GM21786 (cell line): Measurements from ENCODE around the gene TMEM30A.

ENCODE experiments used
- ATAC-seq: cut with Tn5 transposase; IDR thresholded peaks from one replicate; pipeline ENCODE4 v1.9.1; 2021; ENCODE audit not compliant: unreplicated experiment

TMEM30A gene

DNA sequence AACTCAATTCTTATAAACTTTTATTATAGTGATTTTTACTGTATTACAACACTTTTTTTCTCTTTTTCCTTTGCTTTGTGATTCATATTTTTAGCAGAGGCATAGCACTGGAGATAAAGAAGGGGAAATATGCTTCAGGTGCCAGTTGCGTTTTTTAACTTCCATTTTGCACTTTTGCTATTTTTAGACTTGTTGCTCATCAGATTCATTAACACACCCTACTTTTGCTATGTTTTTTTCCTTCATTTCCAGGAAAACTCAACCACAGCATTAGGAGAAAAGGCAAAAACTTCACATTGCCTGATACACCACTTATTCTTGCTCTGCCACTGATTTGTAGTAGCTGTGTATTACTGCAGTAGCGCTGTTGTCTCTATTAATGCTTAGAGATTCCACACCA is 8.0 kb upstream of the TMEM30A start:
- no peak for ATAC-seq

- no peak for ATAC-seq
These were observed 7.2 kb upstream of the TMEM30A start for GRCh38 chr6:75291744-75292143.

DNA sequence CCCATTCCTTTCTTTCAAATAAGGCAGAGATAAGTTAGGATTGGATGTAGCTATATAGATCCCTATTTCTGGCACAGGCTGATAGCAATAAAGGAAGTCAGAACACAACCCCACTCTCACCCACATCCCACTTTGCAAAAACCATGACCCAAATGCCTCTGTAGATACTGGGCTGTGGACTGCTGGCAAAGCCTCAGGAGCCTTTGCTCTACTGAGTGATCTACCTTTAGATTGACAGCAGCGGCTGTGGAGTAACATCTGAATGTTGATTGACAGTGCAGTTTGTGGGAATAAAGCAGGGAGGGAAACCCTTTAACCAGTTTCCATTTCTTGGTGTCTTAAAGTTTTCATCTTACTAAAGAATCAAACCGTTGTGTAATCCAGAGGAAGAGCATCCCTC is 6.7 kb upstream of the TMEM30A start:
- ATAC-seq = no peak

DNA sequence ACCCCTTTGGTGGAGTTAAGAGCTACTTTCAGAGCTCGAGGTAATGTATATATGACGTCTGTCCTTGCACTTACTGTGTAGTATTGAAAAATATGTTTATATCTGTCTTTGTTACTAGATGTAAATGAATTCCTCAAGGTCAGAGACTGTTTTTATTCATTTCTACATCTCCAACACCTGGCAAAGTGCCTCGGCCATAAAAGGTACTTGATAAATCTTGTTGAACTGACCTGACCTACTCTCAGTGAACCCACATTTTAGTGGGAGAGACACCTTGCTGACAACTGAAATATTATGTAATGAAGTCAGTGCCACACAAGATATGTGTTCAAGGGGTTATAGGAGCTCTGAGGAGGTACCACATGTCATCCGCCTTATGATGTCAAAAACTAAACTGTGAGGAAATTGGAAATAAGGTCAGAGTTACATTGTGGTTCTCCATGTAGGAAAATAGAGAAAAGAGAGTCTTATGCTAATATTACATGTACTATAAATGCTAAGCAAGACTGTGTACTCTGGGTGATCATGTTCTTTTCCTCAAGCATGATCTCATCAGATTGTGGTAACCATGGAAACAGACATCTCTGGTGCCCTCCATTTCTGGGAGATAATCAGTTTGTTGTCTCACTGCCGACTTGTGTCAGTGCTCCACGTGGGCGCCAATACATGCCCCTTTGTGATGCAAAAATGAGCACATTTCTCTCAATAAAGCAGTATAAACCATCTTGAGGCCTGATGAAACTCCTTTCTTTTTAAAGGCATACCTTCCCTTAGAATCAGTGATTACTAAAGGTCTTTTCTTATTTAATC is 5.7 kb upstream of the TMEM30A start:
- ATAC-seq = no peak

DNA sequence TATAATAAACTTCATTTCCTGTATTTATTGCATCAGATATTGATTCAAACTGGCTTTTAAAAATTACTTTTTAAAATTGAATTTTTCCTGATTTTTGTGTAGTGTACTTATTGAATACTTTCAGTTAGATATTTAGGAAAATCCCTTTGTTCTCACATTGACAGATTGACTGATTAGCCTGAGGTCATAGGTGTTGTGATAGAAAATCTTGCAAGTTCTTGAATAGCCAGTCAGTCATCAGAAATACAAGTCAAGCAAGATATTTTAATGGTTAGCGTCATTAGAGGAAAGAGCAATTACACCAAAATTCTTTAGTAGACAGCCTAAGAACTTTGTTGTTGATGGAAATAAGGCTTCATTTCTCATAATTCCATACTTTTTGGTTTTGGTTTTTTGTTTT is 3.4 kb upstream of the TMEM30A start:
- ATAC-seq = no peak

DNA sequence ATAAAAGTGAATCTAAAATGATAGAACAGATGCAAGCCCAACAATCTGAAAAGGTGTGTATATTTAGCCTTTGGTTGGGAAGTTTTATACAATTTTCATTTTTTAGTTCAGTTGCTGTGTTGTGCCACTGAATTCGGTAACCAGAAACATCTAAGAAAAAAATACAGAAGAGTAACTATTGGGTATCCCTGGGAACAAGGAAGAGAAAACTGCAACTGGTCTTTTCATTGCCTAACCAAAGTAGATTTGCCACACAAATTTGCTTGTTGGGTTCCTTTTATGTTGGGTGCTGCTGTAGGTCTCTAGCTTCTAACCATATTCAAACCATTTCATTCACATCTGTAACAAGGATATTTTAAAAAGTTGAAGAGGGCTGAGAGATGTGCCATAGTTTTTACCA is 2.8 kb upstream of the TMEM30A start:
- ATAC-seq = no peak

DNA sequence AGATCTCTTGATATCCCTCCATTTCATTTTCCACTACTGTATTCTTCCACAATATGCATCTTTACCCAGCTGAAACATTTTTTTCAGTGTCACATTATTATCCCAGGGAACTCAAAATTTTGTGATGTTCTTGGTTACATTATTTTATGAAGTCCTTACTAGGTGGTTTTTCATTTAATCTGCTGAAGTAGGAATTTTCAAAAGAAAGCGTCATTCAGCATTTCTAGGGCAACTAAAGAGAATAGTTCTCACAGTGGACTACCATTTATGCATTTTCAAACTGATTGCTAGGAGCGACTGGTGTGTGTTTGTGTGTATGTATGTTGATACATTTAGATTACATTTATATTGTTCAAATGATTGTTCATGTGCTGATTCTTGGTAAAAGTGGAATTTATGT is 2.4 kb upstream of the TMEM30A start:
- no peak for ATAC-seq

DNA sequence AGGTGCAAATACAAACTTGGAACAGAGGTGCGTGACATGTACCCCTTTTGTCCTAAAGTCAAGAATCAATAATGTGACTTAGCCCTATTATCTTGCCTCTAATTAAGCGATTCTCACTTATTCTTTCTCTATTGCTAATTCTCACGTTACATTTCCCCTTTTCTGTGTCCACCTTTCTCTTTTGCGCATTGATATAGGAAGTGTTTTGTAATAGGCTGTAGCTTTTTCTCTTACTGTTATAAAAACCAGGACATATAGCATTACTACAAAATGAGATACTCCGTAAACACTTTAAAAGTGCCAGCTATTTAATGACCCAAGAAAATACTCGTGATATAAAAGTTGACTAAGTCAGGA is 669 bp upstream of the TMEM30A start:
- ATAC-seq = no peak

DNA sequence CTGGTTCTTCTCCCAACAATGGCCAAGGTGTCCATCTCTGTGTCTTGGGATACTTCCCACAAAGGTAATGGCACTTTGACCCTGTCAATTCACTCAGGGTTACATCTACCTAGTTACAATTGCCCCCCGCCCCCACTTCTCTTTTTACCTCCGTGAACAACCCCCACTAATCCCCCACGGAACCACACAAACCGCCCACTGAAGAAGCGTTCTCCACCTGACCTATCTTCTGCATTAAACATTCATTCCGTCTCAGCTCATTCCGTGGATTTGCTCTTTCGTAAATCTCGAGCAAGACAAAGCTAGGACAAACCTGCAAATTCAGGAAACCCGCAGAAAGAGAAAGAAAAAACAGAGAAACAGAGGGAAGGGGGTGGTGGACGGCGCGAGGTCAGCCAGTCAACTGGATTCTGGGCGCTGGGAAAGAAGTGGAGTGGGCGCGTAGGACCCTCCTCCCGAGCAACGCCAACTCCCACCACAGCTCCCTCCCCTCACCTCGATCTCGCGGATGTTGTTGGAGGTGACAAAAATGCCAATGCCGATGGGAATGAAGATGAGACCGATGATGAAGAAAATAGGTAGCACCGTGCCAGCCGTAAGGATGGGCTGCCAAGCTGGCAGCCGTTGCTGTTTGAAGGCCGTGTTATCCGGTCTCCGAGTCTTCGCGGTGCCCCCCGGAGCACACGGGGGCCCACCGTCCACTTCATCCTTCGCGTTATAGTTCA is 523 bp downstream of the TMEM30A start:
- peak; percentile 15 for ATAC-seq

GRCh38 chr6:75282706-75283105 is 1.9 kb downstream of the TMEM30A start:
- no peak for ATAC-seq

DNA sequence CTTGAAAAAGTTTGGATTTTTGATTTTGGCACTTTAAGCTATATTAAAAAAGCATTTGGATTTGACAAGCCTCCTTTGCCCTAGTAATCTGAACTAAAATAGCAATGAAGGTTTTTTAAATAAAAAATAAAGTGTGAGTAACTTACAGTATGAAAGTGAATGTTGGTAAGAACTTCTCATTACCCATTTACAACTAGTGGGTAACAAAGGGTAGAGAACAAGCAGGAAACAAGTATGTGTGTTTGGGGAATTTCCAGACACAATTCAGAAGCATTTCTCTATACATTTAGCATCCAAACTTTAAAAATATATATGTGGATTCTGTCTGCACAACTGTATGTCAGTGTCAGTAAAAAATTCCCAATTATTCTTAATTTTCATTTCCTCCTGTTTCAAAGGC is 2.9 kb downstream of the TMEM30A start:
- ATAC-seq = peak; percentile 22

GRCh38 chr6:75280131-75280855 is 4.3 kb downstream of the TMEM30A start:
- ATAC-seq = no peak

DNA sequence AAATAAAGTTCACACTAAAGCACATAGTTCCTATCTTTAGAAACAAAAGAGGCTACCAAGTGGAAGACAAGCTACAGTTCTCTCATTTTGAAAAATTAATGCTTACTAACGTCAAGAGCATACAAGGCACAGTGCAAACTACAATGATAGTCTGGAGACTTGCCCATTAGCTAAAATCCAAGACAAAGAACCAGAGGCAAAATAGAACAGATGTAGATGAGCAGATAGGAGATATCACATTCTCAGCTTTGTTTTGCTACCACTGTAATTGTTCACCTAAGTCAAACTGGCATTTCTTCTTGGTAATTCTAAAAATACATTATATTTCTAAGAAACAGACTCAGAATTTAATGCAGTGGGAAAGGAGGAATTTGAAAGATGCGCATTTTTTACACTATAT is 5.2 kb downstream of the TMEM30A start:
- no peak for ATAC-seq

DNA sequence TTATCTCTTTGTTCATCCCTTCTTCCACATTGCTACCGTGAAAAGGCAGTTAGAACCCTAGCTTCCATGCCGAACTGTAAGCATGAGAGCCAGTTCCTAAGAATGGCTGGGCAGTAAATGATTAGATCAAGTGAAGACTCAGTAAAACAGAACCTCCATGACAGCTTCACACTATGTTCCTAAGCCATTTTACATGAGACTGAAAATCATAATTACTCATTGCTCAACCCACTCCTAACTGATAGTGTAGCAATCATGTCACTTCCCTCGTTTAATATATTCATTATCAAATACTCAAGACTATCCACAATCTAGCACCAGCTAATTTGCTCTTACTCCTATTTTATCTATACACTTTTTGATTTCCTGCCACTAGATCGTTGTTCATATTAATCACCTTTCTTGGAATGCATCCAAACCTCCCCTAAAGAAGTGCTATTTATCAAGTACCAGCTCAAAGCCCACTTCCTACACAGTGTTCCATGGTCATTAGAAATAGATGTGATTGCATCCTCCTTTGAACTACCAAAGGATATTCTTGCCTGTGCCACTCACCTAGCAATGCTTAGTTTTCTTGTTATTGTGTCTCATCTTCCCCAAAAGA is 6.0 kb downstream of the TMEM30A start:
- ATAC-seq = no peak

DNA sequence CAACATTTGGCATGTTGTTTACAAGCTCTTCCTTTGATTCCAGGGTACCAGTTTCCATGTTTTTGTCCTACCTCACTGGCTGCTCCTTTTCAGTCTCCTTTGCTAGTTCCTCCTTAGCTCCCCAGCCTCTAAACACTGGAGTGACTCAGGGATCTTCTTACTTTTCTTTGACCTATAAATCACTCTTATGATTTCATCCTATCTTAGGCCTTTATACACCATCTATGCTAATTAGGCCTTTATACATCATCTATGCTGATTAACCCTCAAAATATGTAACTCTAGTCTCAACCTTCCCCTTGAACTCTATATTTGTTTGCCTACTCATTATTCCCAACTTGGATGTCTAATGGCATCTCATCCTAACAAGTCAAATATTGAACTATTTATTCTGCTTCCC is 9.5 kb downstream of the TMEM30A start:
- no peak for ATAC-seq

- ATAC-seq = no peak
These were observed 11.6 kb downstream of the TMEM30A start for GRCh38 chr6:75273009-75273408.

- ATAC-seq = no peak
These were observed 12.3 kb downstream of the TMEM30A start for GRCh38 chr6:75272145-75272840.

- no peak for ATAC-seq
These were observed 15.6 kb downstream of the TMEM30A start for GRCh38 chr6:75268988-75269354.

- ATAC-seq = no peak
These were observed 16.2 kb downstream of the TMEM30A start for GRCh38 chr6:75268121-75268987.

DNA sequence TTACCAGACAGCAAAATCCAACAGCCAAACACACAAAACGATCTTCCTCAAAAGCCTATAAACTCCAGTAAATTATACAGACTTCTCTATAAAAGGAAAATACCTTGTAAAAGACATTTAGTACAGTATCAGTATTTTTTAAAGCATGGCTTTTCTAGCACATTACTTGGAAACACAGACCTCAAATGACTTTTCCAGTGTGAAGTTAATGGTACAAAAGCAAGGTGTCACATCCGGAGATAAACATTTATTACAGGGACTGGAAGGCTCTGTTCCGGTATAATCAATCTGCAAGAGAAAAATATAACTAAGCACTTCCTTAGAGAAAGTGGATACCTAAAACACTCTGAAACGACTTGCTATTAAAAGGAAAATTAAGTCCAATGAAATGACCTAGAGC is 17.1 kb downstream of the TMEM30A start:
- ATAC-seq = no peak
